ENCODE measurements around the gene SLC7A10.

DNA sequence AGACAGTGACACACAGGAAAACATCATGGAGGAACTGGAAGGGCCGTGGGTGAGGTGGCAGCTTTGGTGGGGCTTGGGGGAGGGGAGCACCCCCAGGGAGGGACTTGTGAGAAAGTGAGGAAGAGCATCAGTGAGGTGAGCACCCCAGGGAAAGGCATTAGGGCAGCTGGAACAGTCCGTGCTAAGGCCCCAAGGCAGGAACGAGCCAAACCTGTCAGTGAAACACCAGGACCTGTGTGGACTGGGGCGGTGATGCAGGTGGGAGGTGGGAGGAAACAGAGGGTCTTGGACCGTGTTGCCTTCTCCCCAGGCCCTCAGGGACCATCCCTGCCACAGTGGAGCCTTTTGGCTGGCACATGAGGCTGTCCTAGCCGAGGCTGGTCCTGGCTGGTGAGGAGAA lies 17.3 kb upstream of the SLC7A10 start:
- TF ChIP-seq, protein P1, sequence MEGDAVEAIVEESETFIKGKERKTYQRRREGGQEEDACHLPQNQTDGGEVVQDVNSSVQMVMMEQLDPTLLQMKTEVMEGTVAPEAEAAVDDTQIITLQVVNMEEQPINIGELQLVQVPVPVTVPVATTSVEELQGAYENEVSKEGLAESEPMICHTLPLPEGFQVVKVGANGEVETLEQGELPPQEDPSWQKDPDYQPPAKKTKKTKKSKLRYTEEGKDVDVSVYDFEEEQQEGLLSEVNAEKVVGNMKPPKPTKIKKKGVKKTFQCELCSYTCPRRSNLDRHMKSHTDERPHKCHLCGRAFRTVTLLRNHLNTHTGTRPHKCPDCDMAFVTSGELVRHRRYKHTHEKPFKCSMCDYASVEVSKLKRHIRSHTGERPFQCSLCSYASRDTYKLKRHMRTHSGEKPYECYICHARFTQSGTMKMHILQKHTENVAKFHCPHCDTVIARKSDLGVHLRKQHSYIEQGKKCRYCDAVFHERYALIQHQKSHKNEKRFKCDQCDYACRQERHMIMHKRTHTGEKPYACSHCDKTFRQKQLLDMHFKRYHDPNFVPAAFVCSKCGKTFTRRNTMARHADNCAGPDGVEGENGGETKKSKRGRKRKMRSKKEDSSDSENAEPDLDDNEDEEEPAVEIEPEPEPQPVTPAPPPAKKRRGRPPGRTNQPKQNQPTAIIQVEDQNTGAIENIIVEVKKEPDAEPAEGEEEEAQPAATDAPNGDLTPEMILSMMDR (IDR thresholded peaks at IDR 0.05), result no peak
- TF ChIP-seq ZFX (IDR thresholded peaks at IDR 0.05; ENCODE audit: borderline replicate concordance), result no peak
